Mammary epithelial cell (primary cell): ENCODE results near the gene ANKLE2.

Experiments used
- CTCF ChIP-seq, 2 donors: IDR thresholded peaks in 1 of 2; conservative IDR thresholded peaks in 1 of 2; 2 replicates each; pipeline ENCODE4 v1.5.1; 2011 to 2012; ENCODE audit warnings: inconsistent platforms in 2 of 2, low read length in 2 of 2, mild to moderate bottlenecking in 2 of 2, control low read depth in 1 of 2, low read depth in 1 of 2; ENCODE audit not compliant: insufficient read depth in 1 of 2; ENCODE audit errors: extremely low read depth in 1 of 2
- EZH2 ChIP-seq: IDR thresholded peaks from 2 replicates; pipeline ENCODE4 v1.6.1; 2012; ENCODE audit warnings: low read length, inconsistent platforms, borderline replicate concordance

- no peak for TF ChIP-seq CTCF (conservative IDR thresholded peaks at IDR 0.05 in 1 of 2, IDR thresholded peaks at IDR 0.05 in 1 of 2; ENCODE audit: extremely low read depth in 1 of 2, insufficient read depth in 1 of 2, low read depth in 1 of 2, low read length in 2 of 2)
- no peak for TF ChIP-seq EZH2
Observed at GRCh38 chr12:132773077-132773955, 11.7 kb upstream of the ANKLE2 start.
